Omental fat pad (tissue), 4 donors: ENCODE measurements around the gene LAPTM4A. TPM values are rescaled to one million over a fixed set of nuclear protein-coding genes. Genes with fewer than 3 reads are reported as not detected.

Source experiments
- ATAC-seq: fragments of 150-250 bp; one replicate; pipeline ENCODE4 v1.9.1; 2016; ENCODE audit warnings: mild to moderate bottlenecking, moderate library complexity; ENCODE audit not compliant: low FRiP score
- DNase-seq: peaks from one replicate; pipeline ENCODE4 v3.0.0-alpha.2; 2019; ENCODE audit warnings: low spot score
- total RNA-seq, 4 donors: library from RNA; depleted of rRNA; stranded (reverse); fragments of >200 nt; gene quantifications; one replicate each; pipeline ENCODE4 v1.1.0, GENCODE V29; 2016
- TF ChIP-seq, protein P1 (sequence below), 3 donors: fragments of 450-650 bp; IDR thresholded peaks; one replicate each; pipeline ENCODE4 v1.5.1; 2016 to 2017; ENCODE audit warnings: antibody characterized with exemption in 3 of 3, mild to moderate bottlenecking in 3 of 3, moderate library complexity in 2 of 3

Gene LAPTM4A
- total RNA-seq, 4 donors from 2014 or later: 174 to 306 (median 225) TPM

DNA sequence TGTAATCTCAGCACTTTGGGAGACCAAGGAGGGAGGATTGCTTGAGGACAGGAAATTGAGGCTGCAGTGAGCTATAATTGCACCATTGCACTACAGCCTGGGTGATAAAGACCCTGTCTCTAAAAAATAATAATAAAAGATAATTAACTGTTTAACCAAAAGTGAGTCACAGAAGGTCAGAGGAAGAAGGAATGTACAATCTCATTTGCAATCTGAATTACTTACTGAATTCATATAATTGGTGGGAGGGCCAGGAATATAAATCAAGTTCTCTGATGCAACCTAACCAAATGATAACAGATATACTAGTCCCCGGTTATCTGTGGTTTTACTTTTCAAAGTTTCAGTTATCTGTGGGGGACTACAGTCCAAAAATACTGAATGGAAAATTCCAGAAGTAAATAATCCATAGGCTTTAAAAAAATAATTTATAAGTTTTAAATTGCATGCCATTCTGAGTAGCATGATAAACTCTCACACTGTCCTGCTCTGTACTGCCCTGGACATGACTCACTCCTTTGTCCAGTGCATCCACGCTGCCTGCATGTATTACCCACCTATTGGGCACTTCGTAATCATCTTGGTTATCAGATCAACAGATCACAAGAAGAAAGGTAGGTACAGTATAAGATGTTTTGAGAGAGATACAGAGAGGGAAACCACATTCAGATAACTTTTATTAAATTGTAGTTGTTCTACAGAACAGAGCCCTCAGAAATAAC lies 26.2 kb downstream of the LAPTM4A start:
- TF ChIP-seq, protein P1, sequence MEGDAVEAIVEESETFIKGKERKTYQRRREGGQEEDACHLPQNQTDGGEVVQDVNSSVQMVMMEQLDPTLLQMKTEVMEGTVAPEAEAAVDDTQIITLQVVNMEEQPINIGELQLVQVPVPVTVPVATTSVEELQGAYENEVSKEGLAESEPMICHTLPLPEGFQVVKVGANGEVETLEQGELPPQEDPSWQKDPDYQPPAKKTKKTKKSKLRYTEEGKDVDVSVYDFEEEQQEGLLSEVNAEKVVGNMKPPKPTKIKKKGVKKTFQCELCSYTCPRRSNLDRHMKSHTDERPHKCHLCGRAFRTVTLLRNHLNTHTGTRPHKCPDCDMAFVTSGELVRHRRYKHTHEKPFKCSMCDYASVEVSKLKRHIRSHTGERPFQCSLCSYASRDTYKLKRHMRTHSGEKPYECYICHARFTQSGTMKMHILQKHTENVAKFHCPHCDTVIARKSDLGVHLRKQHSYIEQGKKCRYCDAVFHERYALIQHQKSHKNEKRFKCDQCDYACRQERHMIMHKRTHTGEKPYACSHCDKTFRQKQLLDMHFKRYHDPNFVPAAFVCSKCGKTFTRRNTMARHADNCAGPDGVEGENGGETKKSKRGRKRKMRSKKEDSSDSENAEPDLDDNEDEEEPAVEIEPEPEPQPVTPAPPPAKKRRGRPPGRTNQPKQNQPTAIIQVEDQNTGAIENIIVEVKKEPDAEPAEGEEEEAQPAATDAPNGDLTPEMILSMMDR (IDR thresholded peaks at IDR 0.05): no peak
- no peak for ATAC-seq
- no peak for DNase-seq

DNA sequence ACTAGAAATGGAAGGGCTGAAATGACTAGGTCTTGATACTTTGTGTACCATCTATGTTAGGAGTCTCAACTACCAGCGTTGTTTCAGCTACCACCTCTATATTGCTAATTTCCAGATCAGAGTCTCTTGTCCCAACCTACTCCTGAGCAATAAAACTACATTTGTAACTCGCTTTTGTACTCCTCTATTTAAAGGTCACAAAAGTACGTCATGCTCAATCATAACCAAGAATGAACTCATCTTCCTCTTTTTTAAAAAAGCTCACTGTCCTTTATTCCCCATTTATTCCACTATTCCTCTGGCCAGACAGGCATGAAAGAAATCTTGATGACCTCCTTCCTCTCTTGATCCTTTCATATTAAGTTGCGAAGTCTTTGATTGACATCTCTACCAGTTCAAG lies 27.7 kb downstream of the LAPTM4A start:
- ATAC-seq (no peak), DNase-seq (no peak)
- TF ChIP-seq, protein P1 (IDR thresholded peaks at IDR 0.05): no peak

DNA sequence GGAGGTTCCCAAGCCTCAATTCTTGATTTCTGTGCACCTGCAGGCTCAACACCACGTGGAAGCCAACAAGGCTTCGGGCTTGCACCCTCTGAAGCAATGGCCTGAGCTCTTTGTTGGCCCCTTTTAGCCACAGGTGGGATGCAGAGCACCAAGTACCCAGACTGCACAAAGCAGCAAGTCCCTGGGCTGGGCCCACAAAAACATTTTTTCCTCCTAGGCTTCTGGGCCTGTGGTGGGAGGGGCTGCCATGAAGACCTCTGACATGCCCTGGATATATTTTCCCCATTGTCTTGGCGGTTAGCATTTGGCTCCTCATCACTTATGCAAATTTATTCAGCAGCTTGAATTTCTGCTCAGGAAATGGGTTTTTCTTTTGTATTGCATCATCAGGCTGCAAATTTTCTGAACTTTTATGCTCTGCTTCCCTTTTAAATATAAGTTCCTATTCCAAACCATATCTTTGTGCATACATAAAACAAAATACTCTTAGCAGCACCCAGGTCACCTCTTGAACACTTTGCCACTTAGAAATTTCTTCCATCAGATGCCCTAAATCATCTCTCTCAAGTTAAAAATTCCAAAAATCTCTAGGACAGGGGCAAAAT lies 29.9 kb downstream of the LAPTM4A start:
- ATAC-seq: no peak

DNA sequence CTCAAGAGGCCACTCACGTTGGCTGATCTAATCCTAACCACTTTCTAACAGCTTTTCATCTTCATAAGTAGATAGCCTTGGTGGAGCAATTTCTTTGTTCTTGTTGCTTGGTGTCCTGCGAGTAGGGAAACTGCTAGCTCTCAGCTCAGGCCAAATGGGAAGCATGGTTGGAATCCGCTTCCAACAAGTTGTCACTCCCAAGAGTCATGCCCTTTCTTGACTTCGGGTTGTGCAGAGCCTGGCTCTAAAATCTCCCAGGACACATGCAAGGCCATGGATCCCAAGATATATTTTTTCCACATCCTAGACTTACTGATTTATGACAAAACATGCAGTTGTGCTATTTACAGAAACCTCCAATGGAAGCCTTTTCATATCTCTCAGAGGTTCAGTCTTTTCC lies 31.7 kb downstream of the LAPTM4A start:
- TF ChIP-seq, protein P1 (IDR thresholded peaks at IDR 0.05): no peak
- ATAC-seq: no peak
- no peak for DNase-seq

More for the DNA sequence above, 29.9 kb downstream of the LAPTM4A start:
- TF ChIP-seq, protein P1 (IDR thresholded peaks at IDR 0.05): no peak
- DNase-seq: no peak

DNA sequence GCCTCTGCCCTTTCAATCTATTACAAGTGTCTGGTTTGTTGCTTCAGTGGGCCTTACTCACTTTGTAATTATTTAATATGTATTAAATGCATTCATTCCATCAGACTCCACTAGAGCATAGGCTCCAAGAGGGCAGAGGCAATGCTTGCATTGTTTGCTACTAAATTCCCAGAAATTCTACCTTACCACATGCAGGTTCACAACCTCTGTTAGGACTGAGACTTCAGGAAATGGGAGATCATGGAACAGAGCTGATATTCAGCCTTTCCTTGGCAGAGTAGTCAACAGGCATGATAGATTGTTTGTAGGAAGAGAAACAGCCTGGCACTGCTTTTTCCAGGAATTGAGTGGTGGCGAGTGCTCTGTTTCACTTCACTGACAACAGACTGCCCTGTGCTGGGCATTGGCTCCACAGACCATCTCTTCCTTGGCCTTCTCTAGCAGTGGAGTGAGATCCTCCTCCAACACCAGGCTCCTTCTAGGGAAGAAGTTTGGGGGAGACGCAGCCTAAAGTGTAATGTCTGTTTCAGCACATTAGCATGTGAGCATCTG lies 32.8 kb downstream of the LAPTM4A start:
- TF ChIP-seq, protein P1 (IDR thresholded peaks at IDR 0.05): no peak
- DNase-seq (no peak), ATAC-seq (no peak)

DNA sequence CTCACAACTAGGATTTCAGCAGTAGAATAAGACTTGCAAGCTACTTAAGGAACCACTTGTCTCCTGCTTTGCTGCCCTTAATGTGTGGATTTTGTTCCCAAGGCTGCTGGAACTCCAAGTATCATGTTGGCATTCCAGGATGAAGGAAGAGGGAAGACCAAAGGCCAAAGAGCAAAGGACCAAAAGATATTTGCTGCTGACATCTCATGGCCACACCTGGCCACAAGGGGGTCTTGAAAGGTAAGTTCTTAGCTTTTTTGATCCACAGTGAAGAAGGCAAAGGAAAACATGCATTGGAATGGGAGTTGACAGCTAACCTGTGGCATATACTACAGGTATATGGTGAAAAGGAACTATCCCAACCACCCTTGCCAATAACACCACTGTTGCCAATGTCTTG lies 35.1 kb downstream of the LAPTM4A start:
- DNase-seq (no peak), ATAC-seq (no peak)
- TF ChIP-seq, protein P1 (IDR thresholded peaks at IDR 0.05): no peak
